GM12878 (cell line): Measurements from ENCODE around the gene ELL. TPM values are rescaled to one million over a fixed set of nuclear protein-coding genes. Genes with fewer than 3 reads are reported as not detected.

Experiments
- ATF3 ChIP-seq: IDR thresholded peaks from 2 replicates; pipeline ENCODE4 v1.6.1; 2011; ENCODE audit warnings: low read depth, mild to moderate bottlenecking, low read length, moderate library complexity, borderline replicate concordance; ENCODE audit errors: extremely low read depth
- BACH1 ChIP-seq: fragments of 450-650 bp; IDR thresholded peaks from 2 replicates; pipeline ENCODE4 v1.6.1; 2017; ENCODE audit warnings: mild to moderate bottlenecking, borderline replicate concordance
- BMI1 ChIP-seq: fragments of 450-650 bp; IDR thresholded peaks from 2 replicates; pipeline ENCODE4 v1.6.1; 2016; ENCODE audit warnings: mild to moderate bottlenecking, moderate library complexity, borderline replicate concordance
- BRCA1 ChIP-seq: IDR thresholded peaks from 2 replicates; pipeline ENCODE4 v1.6.1; 2011; ENCODE audit warnings: low read depth, low read length, improper control_type of control experiment
- CBX5 ChIP-seq: sonication (generic); IDR thresholded peaks from 2 replicates; pipeline ENCODE4 v1.6.1; 2016; ENCODE audit warnings: low read depth, moderate library complexity, mild to moderate bottlenecking, inconsistent platforms
- EZH2 ChIP-seq: IDR thresholded peaks from 2 replicates; pipeline ENCODE4 v1.6.1; 2012; ENCODE audit warnings: low read depth, mild to moderate bottlenecking, control low read depth, inconsistent platforms, low read length, borderline replicate concordance; ENCODE audit not compliant: control insufficient read depth
- FOXM1 ChIP-seq: IDR thresholded peaks from 2 replicates; pipeline ENCODE4 v1.6.1; 2012; ENCODE audit warnings: low read depth, mild to moderate bottlenecking, inconsistent platforms, low read length, moderate library complexity
- HDAC6 ChIP-seq: fragments of 200-600 bp; sonication (generic); IDR thresholded peaks from one replicate; pipeline ENCODE4 v1.8.0; 2017; ENCODE audit warnings: antibody characterized with exemption; ENCODE audit not compliant: unreplicated experiment
- JUNB ChIP-seq: IDR thresholded peaks from 2 replicates; pipeline ENCODE4 v1.6.1; 2016; ENCODE audit warnings: antibody characterized with exemption, mild to moderate bottlenecking
- NFXL1 ChIP-seq: fragments of 450-650 bp; IDR thresholded peaks from 2 replicates; pipeline ENCODE4 v1.6.1; 2017; ENCODE audit warnings: antibody characterized with exemption, mild to moderate bottlenecking, borderline replicate concordance
- PAX5 ChIP-seq: IDR thresholded peaks from 2 replicates; pipeline ENCODE4 v1.6.1; 2011; ENCODE audit warnings: low read depth, low read length, borderline replicate concordance
- PBX3 ChIP-seq: IDR thresholded peaks from 2 replicates; pipeline ENCODE4 v1.6.1; 2011; ENCODE audit warnings: mild to moderate bottlenecking, low read depth, low read length, moderate library complexity; ENCODE audit not compliant: insufficient replicate concordance
- RFX5 ChIP-seq: IDR thresholded peaks from 2 replicates; pipeline ENCODE4 v1.6.1; 2011; ENCODE audit warnings: low read depth, low read length, improper control_type of control experiment
- SIN3A ChIP-seq: IDR thresholded peaks from 2 replicates; pipeline ENCODE4 v1.6.1; 2012; ENCODE audit warnings: low read depth, low read length, improper control_type of control experiment
- SMAD5 ChIP-seq: IDR thresholded peaks from 2 replicates; pipeline ENCODE4 v1.6.1; 2016; ENCODE audit warnings: antibody characterized with exemption, low read depth
- SUZ12 ChIP-seq: fragments of 200-600 bp; sonication (generic); IDR thresholded peaks from one replicate; pipeline ENCODE4 v1.6.1; 2018; ENCODE audit warnings: antibody characterized with exemption, mild to moderate bottlenecking; ENCODE audit not compliant: unreplicated experiment
- TARDBP ChIP-seq: IDR thresholded peaks from 2 replicates; pipeline ENCODE4 v1.6.1; 2016; ENCODE audit warnings: borderline replicate concordance
- TBL1XR1 ChIP-seq: IDR thresholded peaks from 2 replicates; pipeline ENCODE4 v1.6.1; 2012; ENCODE audit warnings: low read depth, low read length, improper control_type of control experiment
- TCF3 ChIP-seq: IDR thresholded peaks from 2 replicates; pipeline ENCODE4 v1.6.1; 2012; ENCODE audit warnings: low read depth, mild to moderate bottlenecking, low read length, borderline replicate concordance; ENCODE audit not compliant: insufficient read depth
- YY1 ChIP-seq: IDR thresholded peaks from 2 replicates; pipeline ENCODE4 v1.6.1; 2011; ENCODE audit warnings: low read depth, mild to moderate bottlenecking, low read length
- ZBED1 ChIP-seq: IDR thresholded peaks from 2 replicates; pipeline ENCODE4 v1.6.1; 2016; ENCODE audit warnings: borderline replicate concordance
- ZBTB4 ChIP-seq: fragments of 450-650 bp; formaldehyde crosslinking; IDR thresholded peaks from 2 replicates; pipeline ENCODE4 v1.4.0; 2022; ENCODE audit warnings: mild to moderate bottlenecking, moderate library complexity
- ZNF592 ChIP-seq: fragments of 450-650 bp; IDR thresholded peaks from 2 replicates; pipeline ENCODE4 v1.6.1; 2017; ENCODE audit warnings: mild to moderate bottlenecking, moderate library complexity
- ZZZ3 ChIP-seq: IDR thresholded peaks from 2 replicates; pipeline ENCODE4 v1.6.1; 2011; ENCODE audit warnings: low read depth; ENCODE audit not compliant: control insufficient read depth, insufficient read length
- polyA plus RNA-seq, 11 experiments: library from polyadenylated mRNA; depleted of rRNA in 4 of 11; unstranded in 6 of 11; stranded (reverse) in 5 of 11; fragments of >200 nt; fragmentation: Nextera tagmentation in 4 of 11; fragmentation: Illumina TruSeq in 1 of 11; extraction: Ambion mirVana in 4 of 11; extraction: Trizol in 1 of 11; gene quantifications; 1 replicate in 1 of 11; 2 replicates in 10 of 11; pipeline versions ENCODE4 v1.2.1 to v1.2.3, GENCODE V29; 2011 to 2016; ENCODE audit warnings: inconsistent platforms in 2 of 11, missing spikeins in 2 of 11, low read depth in 1 of 11
- total RNA-seq, 4 experiments: library from RNA; depleted of rRNA in 3 of 4; stranded (reverse); fragments of >200 nt in 3 of 4; fragmentation: Illumina TruSeq in 1 of 4; extraction: Trizol in 1 of 4; gene quantifications; 2 replicates each; pipeline versions ENCODE4 v1.2.1 to v1.2.3, GENCODE V29; 2013 to 2021

Gene ELL
- total and polyA plus RNA-seq, 10 of the 15 experiments (the other 5 are each of a cell fraction or from before 2014, with no cell fraction given), result 0.91 to 25.0 (median 9.1) TPM

GRCh38 chr19:18401580-18402112 lies 120.2 kb downstream of the ELL start (continued):
- TF ChIP-seq PBX3, result no peak
- no peak for TF ChIP-seq NFXL1
- TF ChIP-seq BMI1, result no peak
- no peak for TF ChIP-seq EZH2
- no peak for TF ChIP-seq ZNF592
- no peak for TF ChIP-seq RFX5
- TF ChIP-seq ZZZ3, result no peak
- no peak for TF ChIP-seq SMAD5
- TF ChIP-seq TCF3, result peak; percentile 52; the same call in 1 of the 2 replicates
- no peak for TF ChIP-seq TBL1XR1
- no peak for TF ChIP-seq PAX5
- no peak for TF ChIP-seq ZBTB4
- TF ChIP-seq BRCA1, result no peak
- TF ChIP-seq HDAC6, result no peak
- TF ChIP-seq BACH1, result no peak
- TF ChIP-seq JUNB, result no peak
- peak; percentile 48; the same call in 1 of the 2 replicates for TF ChIP-seq YY1
- no peak for TF ChIP-seq ATF3
- TF ChIP-seq FOXM1, result no peak
- TF ChIP-seq ZBED1, result no peak
- no peak for TF ChIP-seq SUZ12
- TF ChIP-seq TARDBP, result no peak
- TF ChIP-seq CBX5, result no peak
- no peak for TF ChIP-seq SIN3A
